SW480 (cell line): ENCODE data around the gene MED20.

ENCODE experiments used
- DNase-seq: peaks from one replicate; pipeline ENCODE4 v3.0.0-alpha.2; 2016; ENCODE audit warnings: low spot score

MED20 gene

DNA sequence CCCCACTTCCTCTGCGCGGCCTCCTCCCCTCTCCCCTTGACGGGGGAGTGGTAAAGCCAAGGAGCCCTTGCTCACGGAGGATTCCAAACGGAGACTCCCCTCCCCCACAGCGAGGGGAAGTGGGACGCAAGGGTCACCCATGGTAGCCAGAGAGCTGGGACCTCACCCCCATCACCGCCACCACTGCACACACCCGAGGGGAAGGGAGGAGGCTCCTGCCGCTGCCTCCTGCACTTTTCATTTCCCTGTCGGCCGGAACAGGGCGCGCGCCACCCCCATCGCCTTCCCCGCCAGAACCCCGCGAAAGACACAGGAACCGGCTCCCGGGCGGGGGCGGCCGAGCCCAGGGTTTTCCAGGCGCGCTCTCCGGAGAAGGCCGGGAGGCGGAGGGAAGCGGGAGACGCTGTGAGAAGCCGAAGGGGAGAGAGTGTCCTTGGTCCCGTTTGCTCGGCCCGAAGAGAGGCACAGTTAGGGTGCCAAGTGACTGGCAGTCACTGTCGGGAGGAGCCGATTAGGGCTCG lies 19.9 kb upstream of the MED20 start:
- peak; percentile 25 for DNase-seq

DNA sequence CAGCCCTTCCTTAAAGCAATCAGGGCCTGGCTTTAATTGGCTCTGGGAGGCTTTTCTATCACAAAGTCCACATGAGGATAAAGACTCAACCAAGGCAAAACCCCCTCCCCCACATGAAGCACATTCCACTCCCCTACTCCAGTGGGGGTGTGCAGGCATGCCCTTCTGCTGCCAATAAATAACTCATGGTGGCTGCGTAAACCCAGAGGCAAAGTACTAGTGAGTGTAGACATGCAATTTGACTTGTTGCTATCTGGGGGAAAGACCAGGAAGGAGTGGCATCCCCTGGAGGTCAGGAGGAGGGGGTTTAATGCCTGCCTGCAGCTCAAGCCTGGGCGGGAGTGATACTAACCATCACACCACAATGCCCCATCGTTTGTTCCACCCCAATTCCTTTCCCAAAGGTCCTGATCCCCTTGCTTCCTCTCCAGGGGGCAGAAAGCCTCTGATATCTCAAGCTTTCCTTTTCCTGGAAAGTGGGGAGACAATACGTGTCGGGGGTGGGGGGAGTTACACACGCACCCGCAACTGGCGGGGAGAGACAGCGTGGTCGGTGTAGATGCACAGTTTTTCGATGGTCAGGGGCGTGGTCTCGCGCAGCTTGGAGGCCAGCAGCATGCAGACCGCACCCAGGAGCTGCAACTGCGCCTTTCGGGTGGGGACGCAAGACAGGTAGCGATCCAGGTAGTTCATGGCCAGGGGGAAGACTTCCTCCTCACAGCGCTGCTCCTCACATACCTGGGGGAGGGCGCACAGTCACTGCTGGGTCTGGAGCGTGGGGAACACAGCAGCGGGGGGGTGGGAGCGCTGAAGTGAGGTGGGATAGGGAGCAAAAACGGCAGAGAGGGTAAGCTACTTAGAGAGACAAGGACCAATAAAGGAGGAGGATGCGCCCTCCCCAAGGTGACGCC lies 19.2 kb upstream of the MED20 start:
- DNase-seq: peak; percentile 39

DNA sequence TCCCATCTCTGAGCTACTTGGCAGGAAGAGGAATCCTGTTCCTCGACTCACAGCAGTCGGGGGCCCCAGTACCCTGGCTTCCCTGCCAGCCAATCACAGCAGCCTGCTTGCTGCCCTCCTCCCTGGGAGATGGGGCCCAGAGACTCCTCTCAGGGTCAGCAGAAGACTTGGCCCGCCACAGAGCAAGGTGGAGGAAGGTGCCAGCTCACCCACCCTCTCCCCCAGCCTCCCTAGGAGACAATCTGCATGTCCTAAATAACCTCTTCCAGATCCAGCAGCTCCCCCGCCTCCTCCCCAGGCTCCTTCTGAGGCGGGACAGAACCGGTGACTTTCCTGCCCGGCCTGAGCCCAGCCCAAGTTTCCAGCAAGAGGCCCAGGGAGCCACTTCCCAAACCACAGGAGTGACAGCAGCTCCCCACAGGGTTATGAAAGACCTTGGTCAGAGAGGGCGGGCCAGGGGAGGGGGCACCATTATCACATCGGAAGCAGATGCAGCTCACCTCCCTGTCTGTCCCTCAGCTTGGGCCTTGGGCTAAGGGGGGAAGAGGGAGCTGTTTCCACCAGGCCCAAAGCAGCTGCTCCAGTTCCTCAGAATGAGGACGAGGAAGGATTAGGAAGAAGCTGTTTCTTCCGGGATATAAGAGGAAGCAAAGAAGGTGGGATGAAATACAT lies 18.4 kb upstream of the MED20 start:
- no peak for DNase-seq

DNA sequence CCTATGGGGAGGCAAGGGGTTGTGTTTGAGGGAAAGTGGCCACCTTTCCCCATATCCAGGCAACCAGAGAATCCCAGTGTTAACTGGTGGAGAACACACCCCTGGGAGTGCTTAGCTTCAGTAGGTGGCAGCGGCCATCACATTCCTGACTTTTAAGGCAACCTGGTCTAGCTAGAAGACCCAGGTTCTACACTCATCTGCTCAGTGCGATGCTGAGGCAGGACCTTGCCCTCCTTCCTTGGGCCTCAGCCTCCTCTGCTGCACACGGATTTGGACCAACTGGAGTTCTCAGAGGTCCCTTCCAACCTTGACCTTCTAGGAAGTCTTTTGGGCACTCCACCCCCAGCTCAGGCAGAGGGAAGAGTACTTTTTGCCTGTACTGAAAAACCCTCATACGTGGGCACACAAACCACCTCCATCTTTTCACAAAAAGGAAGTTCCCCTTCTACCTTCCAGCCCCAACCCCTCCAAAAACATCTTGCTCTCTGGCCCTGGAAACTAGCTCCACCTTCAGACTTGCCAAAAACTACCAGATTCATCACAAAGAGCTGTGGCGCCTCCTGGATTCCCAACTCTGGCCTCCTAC lies 17.7 kb upstream of the MED20 start:
- DNase-seq: no peak

DNA sequence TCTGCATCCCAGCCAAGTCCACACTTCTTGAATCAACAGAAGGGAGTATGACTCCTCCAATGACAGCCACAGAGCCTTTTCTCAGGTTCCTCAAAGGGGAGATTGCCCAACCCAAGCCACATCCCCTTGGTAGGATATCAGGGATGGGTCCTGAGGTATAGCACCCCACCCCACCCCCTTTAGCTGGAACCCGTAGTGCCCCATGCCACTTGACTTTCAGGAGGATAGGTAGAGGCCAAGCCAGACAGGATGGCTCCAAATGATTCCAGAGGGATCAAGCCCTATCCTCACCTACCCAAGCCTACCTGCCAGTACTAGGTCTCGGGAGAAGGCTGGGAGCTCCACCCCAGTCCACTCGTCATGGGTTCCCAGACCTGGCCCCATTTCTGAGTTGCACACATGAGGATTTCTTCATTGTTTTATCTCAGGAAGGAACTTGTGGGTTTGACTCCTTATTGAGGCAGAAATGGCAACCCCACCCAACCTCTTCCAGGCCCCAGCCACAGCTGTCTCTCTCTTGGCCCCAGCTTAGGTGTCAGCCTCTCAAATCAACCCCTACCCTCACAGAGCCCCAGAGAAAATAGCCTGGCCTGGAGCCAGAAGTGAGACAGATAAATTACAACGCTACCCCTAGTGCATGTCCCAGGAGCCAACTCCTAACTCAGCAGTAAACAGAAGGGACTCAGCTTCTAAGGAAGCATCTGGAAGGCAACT lies 17.1 kb upstream of the MED20 start:
- DNase-seq: no peak

DNA sequence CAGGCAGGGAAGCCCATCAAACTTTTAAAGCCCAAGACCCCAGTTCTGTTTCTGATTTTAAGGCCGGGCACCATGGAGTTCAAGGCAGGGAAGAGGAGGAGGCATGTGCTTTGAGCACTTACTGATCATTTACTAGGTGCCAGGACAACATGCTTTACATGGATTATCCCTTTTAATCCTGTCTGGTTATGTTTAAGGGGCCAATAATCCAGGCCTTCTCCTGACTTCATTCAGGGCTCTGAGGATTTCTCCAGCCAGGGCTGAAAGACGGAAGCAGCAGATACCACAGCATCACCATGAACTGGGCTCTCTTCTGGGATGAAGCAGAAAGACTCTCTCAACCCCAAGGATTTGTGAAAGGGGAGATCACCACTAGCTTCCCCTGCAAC lies 16.5 kb upstream of the MED20 start:
- no peak for DNase-seq

DNA sequence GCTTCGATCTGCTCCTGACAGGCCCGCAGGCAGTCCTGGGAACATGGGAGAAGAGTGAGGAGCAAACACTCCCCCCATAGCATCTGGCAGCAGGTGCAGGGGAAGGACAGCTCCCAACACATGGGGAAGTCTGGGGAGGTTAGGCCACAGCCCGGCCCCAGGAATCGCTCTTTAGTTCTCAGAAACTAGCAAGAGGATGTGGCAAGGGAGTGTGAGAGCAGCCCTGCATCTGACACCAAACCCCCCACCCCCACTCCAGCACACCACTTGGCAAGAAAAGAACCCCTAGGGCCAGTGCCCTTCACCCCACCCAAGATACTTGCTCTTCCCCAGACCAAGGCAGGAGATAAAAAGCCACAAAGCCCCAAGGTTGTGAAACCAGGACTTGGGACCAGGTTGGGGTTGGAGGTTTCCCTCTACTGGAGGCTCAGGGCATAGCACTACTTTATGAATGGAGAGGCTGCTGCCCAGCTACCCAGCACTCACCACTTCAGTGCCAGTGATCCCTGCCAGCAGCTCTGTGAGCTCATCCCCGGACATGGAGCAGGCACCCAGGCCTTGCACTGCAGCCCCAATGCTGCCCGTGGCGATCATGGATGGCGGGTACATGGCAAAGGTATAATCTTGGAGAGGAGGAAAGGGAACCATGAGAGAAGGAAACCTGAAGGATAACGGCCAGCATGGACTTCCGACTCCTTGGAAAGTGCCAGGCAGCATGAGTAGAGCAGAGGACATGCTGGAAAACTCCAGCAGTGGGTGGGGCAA lies 15.3 kb upstream of the MED20 start:
- peak; percentile 59 for DNase-seq

DNA sequence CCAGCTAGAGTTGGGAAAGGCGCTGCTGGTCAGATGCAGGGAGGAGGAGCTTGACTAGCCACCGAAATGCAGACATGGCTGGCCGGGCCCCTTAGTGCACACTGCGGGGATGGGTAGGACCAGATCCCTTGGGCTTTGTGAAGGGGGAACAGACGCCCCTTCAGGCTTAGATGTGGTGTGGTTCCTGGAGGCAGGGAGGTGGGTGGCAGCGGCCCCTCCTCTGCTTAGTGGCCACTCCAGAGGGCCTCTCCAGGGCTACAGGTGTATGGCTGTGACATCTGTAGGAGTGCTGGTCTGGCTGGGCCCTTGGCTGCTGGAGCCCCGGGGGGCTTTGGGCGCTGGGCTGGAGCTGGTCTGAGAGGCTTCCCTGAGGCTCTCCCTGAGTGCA lies 14.7 kb upstream of the MED20 start:
- no peak for DNase-seq

DNA sequence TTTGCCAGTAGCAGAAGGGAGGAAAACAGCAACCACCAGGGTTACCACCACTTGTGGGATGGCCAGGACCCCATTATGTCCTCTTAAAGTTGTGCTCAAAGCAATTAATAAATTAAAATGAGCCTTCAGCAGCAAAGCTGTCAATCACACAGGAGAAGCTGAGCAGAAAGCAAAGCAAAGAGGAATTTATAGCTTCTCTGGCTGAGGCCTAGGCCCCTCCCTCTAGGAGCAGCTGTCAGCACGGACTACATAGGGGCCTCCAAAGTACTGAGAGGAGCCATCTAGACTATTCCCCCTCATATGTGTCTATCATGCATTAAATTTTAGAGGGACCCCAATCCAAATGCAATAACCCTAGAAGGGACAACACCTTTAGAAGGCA lies 14.2 kb upstream of the MED20 start:
- no peak for DNase-seq

DNA sequence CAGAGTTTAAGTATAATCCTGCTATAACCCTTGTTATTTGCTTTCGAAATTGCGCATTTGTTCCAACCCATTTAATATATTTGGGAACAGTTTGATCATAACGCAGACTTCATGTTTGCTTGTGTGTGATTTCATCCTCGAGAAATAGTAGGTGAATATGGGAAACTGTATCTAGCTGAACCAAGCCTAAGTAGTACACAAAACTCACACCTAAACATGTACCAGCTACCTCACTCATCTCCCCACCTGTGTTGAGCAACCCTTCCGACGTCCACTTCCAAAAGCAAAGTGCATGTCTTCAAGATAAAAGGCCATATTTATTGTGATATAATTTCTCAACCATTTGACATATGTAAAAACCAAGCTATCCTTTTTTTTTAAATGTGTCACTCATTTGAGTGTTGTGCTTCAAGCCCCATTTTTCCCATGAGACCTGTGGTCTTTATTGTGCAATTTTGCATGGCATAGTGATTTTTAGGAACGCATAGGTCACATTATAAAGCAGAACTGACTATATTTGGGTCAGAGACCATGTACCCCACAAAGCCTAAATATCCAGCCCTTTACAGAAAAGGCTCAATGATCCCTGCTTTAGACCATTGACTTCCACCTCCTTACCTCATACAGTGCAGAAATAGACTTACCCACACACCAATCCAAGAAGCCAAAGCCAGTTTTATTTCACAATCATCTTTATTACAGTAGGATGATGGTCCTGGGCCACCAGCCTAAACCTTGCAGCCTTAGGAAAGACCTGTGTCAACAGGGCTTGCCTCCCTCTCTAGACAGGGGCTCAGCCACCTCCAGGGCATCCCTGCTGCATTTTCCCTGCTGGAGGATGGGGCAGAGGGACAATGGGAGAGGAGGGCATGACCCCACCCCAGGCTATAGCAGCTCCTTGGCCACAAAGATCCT lies 13.6 kb upstream of the MED20 start:
- DNase-seq: no peak

DNA sequence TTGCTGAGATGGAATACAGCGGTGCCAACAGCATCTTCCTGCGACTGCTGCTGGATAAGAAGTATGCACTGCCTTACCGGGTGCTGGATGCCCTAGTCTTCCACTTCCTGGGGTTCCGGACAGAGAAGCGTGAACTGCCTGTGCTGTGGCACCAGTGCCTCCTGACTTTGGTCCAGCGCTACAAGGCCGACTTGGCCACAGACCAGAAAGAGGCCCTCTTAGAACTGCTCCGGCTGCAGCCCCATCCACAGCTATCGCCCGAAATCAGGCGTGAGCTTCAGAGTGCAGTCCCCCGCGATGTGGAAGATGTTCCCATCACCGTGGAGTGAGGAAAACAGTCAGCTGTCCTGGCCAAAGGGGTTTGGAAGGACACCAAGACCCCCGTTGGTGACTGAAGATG lies 11.4 kb upstream of the MED20 start:
- DNase-seq: no peak

DNA sequence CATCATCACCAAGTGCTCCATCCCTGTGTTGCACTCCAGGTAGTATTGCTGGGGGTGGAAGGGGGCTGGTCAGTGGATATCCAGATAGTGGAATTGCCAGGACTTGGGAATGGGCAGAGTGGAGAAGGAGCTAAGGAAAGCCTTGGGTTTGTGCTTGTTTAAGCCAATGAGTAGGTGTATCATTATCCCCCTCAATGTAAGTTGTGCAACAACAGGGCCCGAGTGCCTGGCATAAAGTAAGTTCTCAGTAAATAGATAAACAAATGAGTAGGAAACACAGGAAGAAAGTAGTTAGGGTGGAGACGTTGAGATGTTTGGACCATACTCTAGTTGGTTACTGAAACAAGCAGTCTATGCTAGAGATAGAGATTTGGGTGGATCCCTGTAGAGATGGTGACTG lies 10.9 kb upstream of the MED20 start:
- no peak for DNase-seq

DNA sequence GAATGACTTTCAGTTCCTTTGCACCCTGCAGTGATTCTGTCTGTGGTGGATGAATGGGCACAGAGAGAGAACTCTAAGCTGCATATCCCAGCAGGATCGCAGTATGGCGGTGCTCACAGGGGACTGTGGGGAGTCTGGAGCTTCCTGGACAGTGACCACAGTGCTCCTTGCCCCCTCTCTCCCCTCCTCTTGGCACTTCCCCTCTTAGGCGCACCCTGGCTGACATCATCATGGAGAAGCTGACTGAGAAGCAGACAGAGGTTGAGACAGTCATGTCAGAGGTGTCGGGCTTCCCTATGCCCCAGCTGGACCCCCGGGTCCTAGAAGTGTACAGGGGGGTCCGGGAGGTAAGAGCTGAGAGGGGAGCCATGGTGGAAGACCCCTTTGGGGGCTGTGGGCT lies 9.0 kb upstream of the MED20 start:
- no peak for DNase-seq

DNA sequence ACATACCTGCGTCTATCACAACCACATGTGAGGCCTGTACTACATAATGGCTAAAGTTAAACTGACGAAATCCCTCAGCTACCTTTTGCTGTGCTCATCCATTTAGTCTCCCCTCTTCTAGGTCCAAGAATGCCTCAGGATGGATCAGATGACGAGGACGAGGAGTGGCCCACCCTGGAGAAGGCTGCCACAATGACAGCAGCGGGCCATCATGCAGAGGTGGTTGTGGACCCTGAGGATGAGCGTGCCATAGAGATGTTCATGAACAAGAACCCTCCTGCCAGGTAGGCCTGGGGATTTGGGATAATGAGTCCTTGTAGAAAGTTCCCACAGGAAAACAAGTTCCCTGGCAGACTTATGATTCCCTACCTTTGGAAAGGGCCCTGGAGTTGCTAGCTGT lies 6.3 kb upstream of the MED20 start:
- DNase-seq: no peak

DNA sequence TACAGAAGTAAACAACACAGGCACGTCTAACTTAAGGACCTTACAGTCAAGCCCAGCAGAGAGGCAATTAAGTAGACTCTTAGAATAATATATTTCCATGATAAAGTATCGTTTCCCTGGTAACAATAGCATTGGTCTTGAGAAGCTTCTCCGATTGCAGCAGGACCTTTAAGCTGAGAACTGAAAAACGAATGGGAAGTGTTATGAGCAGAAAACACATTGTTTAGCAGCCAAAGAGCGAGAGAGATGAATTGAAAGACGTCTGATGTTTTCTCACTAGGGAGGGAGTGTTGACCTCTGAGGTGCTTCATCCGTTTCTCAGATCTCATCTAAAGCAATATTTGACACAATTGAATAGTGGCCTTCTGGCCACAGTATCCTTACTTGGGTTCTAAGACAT lies 1.2 kb upstream of the MED20 start:
- DNase-seq: no peak

DNA sequence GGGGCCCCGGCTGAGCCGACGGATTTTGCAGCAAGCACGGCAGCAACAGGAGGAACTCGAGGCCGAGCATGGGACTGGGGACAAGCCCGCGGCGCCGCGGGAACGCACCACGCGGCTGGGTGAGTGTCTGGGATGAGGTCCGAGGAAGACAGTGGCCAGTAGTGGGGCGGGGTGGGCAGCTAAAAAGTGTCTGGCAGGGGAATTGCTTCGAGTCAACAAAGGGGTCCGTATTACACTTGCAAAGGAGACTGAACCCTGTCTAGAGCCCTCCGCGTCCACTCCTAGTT lies 716 bp upstream of the MED20 start:
- peak; percentile 21 for DNase-seq

DNA sequence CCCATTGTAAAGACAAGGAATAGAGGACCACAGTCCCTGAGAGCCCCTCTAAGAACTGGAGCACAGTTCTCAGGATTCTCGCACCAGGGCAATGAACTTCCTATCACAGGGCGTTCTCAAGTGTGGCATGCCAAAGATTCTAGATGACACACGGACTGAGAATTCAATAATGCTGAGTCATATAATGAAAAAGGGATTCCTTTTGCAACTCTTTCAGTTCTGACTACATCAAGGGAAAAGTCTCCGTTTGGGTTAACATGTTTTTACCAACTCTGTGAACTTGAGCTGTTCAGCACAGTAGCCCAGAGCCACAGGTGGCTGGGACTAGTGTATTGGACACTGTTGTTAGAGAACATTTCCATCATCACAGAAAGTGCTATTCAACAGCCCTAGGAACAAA lies 3.4 kb downstream of the MED20 start:
- DNase-seq: peak; percentile 76

DNA sequence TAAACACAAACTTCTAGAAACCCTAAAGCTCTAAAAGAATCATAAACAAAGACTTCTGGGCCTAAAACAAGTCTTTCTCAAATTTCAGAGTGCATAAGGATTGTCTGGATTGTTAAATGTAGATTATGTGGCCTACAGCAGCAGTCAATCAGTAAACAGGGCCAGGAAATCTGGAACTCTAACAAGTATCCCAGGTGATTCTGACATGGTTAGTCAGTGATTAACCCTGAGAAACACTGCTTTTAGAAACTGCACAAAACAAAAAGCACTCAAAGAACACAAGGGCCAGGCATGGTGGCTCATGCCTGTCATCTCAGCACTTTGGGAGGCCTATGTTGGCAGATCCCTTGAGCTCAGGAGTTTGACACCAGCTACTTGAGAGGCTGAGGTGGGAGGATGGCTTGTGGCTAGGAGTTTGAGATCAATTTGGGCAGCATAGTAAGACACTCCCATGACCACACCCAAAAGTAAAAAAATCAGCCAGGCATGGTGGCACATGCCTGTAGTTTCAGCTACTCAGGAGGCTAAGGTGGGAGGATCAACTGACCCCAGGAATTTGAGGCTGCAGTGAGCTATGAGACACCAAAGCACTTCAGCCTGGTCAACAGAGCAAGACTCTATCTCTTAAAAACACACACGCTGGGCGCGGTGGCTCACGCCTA lies 5.9 kb downstream of the MED20 start:
- no peak for DNase-seq

DNA sequence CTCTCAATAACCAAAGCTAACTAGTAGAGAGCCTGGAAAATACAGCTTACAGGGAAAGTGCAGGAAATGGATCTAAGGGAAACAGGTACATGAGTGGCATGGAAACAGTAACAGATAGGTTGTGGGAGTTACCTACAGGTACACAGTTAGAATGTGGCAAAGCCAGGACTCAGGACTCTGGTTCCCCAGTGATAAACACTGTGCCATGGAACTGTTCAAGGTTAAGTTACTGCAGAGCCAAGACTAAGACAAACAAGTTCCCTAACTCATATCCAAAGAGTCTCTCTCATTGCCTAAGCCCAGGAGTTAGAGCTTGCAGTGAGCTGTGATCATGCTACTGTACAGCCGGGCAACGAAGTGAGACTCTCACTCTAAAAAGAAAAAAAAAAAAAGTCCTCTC lies 6.6 kb downstream of the MED20 start:
- no peak for DNase-seq

DNA sequence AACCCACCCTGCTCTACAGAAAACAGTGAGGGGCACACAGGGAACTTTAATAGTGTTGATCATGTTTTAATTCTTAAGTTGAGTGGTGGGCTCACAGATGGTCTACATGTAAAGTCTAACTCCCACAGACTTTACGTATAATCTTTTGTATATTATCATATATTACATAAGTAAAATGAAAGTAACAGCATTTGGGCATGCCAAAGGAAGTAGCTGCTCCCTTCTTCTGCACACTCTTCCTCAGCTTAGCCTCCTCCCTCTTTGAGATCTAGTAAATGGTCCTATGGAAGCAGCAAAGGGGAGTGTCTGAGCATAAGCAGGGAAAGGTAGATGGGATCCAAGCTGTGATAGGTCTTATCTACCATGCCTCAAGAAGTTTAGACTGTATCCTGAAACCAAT lies 11.2 kb downstream of the MED20 start:
- DNase-seq: no peak
